Kidney (tissue), 14 donors: ENCODE measurements around the gene TMEM88. TPM values are rescaled to one million over a fixed set of nuclear protein-coding genes. Genes with fewer than 3 reads are reported as not detected.
A peak's percentile ranks its signal among the peaks of the same experiment; 100 is the strongest.

Source experiments
- DNase-seq, 5 donors: peaks; one replicate each; pipeline ENCODE4 v3.0.0-alpha.2; 2013 to 2020
- FAIRE-seq: peaks from 2 replicates; lab custom pipeline; 2012; peaks lifted over from hg19 to GRCh38; lab: Jason Lieb, UNC
- H3K27ac ChIP-seq, 2 donors: one replicate each; pipeline ENCODE4 v1.7.0; 2013; ENCODE audit warnings: low read depth in 2 of 2, low read length in 2 of 2, inconsistent platforms in 1 of 2
- H3K27me3 ChIP-seq: one replicate; pipeline ENCODE4 v1.7.1; 2013; ENCODE audit warnings: low read length, inconsistent platforms; ENCODE audit not compliant: control insufficient read depth, insufficient read depth
- H3K36me3 ChIP-seq, 3 donors: one replicate each; pipeline versions ENCODE4 v1.7.0 to v1.7.1; 2013; ENCODE audit warnings: low read length in 3 of 3, control low read depth in 1 of 3, inconsistent platforms in 1 of 3; ENCODE audit not compliant: insufficient read depth in 3 of 3, control insufficient read depth in 2 of 3
- H3K4me1 ChIP-seq, 3 donors: one replicate each; pipeline versions ENCODE4 v1.7.0 to v1.7.1; 2013; ENCODE audit warnings: low read length in 3 of 3, inconsistent platforms in 1 of 3, low read depth in 1 of 3; ENCODE audit not compliant: control insufficient read depth in 2 of 3, insufficient read depth in 2 of 3
- H3K4me3 ChIP-seq, 3 donors: one replicate each; pipeline versions ENCODE4 v1.7.0 to v1.8.1; 2013; ENCODE audit warnings: low read length in 3 of 3, control low read depth in 1 of 3, inconsistent platforms in 1 of 3
- H3K9ac ChIP-seq, 3 donors: one replicate each; pipeline versions ENCODE4 v1.7.0 to v1.7.1; 2013; ENCODE audit warnings: low read length in 3 of 3, control low read depth in 1 of 3, inconsistent platforms in 1 of 3
- H3K9me3 ChIP-seq, 3 donors: one replicate each; pipeline versions ENCODE4 v1.7.0 to v1.7.1; 2013; ENCODE audit warnings: low read length in 3 of 3, control low read depth in 1 of 3, inconsistent platforms in 1 of 3; ENCODE audit not compliant: control insufficient read depth in 2 of 3, insufficient read depth in 1 of 3
- intact Hi-C: fragments of 100-400 bp; cut with DNase I; formaldehyde crosslinking; loops from one replicate; pipeline ENCODE4 v1.11.1; 2022
- polyA plus RNA-seq: library from polyadenylated mRNA; stranded (reverse); fragments of 350-450 nt; fragmentation: Illumina TruSeq; extraction: RNeasy Lipid Tissue Mini Kit (QIAGEN cat#74804); gene quantifications from one replicate; pipeline ENCODE4 v1.2.3, GENCODE V29; 2014; ENCODE audit warnings: low read depth, low replicate concordance; ENCODE audit not compliant: insufficient read depth
- total RNA-seq: library from RNA; stranded (reverse); fragmentation: NEBNext Ultra II Directional; extraction: Animal tissue kit (Norgen Biotek cat#: 25700); gene quantifications from one replicate; pipeline ENCODE4 v1.2.1, GENCODE V29; 2021
- TF ChIP-seq, protein P1 (sequence below): IDR thresholded peaks from 3 replicates; pipeline ENCODE4 v1.5.1; 2012; ENCODE audit warnings: mild to moderate bottlenecking, moderate library complexity, borderline replicate concordance; ENCODE audit not compliant: insufficient read depth; ENCODE audit errors: extremely low read depth
- donor health status: control.
- donor health status: control.
- donor health status: control.
- donor health status: control.
- donor health status: control.
- donor health status: DM: yes; HTN: yes; CAD: no.
- donor health status: Normal renal cell carcinoma (clear cell type).

Gene TMEM88
- total and polyA plus RNA-seq, 2 donors from 2014 or later: 17.6 to 59.8 TPM

DNA sequence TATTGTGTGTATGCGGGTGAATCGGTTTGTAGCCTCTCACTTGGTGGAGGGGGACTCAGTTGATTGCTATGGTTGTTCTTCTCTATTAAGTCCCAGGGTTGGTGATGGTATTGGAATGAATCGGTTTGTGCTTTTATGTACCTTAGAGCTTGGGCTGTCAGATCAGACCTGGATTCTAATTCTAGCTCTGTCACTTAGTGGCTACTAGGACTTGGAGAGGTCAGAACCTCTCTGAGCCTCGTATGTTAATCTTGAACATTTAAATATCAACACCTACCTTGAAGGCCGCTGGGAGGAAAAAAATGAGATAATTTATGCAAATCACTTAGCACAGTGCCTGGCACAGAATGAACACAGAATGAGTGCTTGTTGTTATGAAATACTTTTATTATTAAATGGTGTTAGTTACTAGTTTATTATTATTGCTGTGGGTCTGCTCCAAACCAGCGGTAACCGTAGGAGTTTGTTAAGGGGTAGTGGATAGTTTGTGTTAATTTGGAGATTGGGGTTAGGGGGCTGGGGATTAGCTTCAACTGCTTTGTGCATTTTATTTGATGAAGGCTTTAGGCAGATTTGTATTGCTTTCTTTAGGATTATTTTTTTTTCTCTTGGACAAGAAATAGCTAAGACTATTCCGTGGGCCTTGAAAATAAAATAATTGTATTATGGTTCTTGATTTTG lies 17.3 kb upstream of the TMEM88 start:
- H3K4me1 ChIP-seq: peaks cover 10 to 43% (median 13%) of the 10 kb centered on the region in 3 donors
- no peak for FAIRE-seq
- no peak for DNase-seq

GRCh38 chr17:7838090-7839075 lies 16.5 kb upstream of the TMEM88 start:
- FAIRE-seq (no peak), DNase-seq (peak; percentile 77 to 90 (median 79))
- Histone ChIP-seq H3K27me3 (no peaks in the 10 kb centered on the region), H3K4me1 (peaks cover 9 to 38% (median 13%) of the 10 kb centered on the region in 3 donors), H3K36me3 (peaks cover 0 to 6% (median 0%) of the 10 kb centered on the region in 3 donors), H3K9ac (peak overlapping the region in 2 of 3 donors; percentile 15 to 99), H3K4me3 (peak overlapping the region; percentile 35 to 92 (median 47)), H3K9me3 (no peaks in the 10 kb centered on the region), H3K27ac (peak overlapping the region; percentile 77 to 97)
- TF ChIP-seq, protein P1, sequence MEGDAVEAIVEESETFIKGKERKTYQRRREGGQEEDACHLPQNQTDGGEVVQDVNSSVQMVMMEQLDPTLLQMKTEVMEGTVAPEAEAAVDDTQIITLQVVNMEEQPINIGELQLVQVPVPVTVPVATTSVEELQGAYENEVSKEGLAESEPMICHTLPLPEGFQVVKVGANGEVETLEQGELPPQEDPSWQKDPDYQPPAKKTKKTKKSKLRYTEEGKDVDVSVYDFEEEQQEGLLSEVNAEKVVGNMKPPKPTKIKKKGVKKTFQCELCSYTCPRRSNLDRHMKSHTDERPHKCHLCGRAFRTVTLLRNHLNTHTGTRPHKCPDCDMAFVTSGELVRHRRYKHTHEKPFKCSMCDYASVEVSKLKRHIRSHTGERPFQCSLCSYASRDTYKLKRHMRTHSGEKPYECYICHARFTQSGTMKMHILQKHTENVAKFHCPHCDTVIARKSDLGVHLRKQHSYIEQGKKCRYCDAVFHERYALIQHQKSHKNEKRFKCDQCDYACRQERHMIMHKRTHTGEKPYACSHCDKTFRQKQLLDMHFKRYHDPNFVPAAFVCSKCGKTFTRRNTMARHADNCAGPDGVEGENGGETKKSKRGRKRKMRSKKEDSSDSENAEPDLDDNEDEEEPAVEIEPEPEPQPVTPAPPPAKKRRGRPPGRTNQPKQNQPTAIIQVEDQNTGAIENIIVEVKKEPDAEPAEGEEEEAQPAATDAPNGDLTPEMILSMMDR: no peak
- intact Hi-C loops: no loop called here

More for the DNA sequence above, 17.3 kb upstream of the TMEM88 start:
- intact Hi-C loops: no loop called here
- peak overlapping the region; percentile 35 to 92 (median 47) for H3K4me3 ChIP-seq
- no peaks in the 10 kb centered on the region for H3K9me3 ChIP-seq
- TF ChIP-seq, protein P1: no peak
- peak overlapping the region; percentile 97 to 99 for H3K27ac ChIP-seq
- no peaks in the 10 kb centered on the region for H3K27me3 ChIP-seq
- H3K9ac ChIP-seq: peak overlapping the region; percentile 15 to 99 (median 25)
- peaks cover 0 to 6% (median 0%) of the 10 kb centered on the region in 3 donors for H3K36me3 ChIP-seq

GRCh38 chr17:7839190-7839875 lies 15.5 kb upstream of the TMEM88 start:
- H3K27ac ChIP-seq: peak overlapping the region; percentile 37 to 77
- FAIRE-seq (no peak), DNase-seq (peak in 2 of 5 donors; percentile 54 to 74)
- peaks cover 7 to 36% (median 13%) of the 10 kb centered on the region in 3 donors for H3K4me1 ChIP-seq
- TF ChIP-seq, protein P1: no peak
- H3K4me3 ChIP-seq: peak overlapping the region in 1 of 3 donors; percentile 39
- H3K9ac ChIP-seq: peak overlapping the region in 1 of 3 donors; percentile 60
- H3K27me3 ChIP-seq: no peaks in the 10 kb centered on the region
- H3K36me3 ChIP-seq: peaks cover 0 to 6% (median 0%) of the 10 kb centered on the region in 3 donors
- intact Hi-C loops: no loop called here
- no peaks in the 10 kb centered on the region for H3K9me3 ChIP-seq
